ENCODE measurements around the gene RINT1. TPM values are rescaled to one million over a fixed set of nuclear protein-coding genes. Genes with fewer than 3 reads are reported as not detected.
A peak's percentile ranks its signal among the peaks of the same experiment; 100 is the strongest.

Gene RINT1
- total RNA-seq, 2 experiments from 2014 or later = 23.3 to 26.7 TPM

GRCh38 chr7:105559926-105560325 lies 27.9 kb downstream of the RINT1 start:
- ChIA-PET POLR2A (no interaction called here), CTCF (no interaction called here)
- no peaks in the 10 kb centered on the region for H3K9me3 Mint-ChIP-seq
- H3K4me3 Mint-ChIP-seq = no peak overlapping the region
- no peak for DNase-seq
- no peaks in the 10 kb centered on the region for H3K27me3 Mint-ChIP-seq
- H3K36me3 Mint-ChIP-seq = peaks cover 19% of the 10 kb centered on the region
- intact Hi-C loops (cut with micrococcal nuclease) = no loop called here
- H3K4me1 Mint-ChIP-seq (ENCODE audit: low read depth) = no peaks in the 10 kb centered on the region
- no peak overlapping the region for H3K27ac Mint-ChIP-seq

DNA sequence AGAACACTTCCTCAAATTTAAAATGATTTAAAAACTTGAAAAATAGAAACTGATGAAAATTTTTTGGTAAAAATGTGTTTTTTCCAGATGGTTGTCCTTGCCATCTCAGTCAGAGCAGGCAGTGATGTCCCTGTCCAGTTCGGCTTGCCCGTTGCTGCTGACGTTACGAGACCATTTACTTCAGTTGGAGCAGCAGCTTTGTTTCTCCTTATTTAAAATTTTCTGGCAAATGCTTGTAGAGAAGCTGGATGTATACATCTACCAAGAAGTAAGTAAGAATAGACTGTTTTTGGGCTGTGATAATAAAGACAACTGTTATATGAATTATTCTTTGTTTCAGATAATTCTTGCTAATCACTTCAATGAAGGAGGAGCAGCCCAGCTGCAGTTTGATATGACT lies 33.2 kb downstream of the RINT1 start:
- CTCF ChIA-PET = interaction anchor here (0.7 to 0.9 kb wide), 2 partner anchors 33 to 166 kb away, joined by 3 to 4 read pairs; partner anchors contain the start of gene RINT1

DNA sequence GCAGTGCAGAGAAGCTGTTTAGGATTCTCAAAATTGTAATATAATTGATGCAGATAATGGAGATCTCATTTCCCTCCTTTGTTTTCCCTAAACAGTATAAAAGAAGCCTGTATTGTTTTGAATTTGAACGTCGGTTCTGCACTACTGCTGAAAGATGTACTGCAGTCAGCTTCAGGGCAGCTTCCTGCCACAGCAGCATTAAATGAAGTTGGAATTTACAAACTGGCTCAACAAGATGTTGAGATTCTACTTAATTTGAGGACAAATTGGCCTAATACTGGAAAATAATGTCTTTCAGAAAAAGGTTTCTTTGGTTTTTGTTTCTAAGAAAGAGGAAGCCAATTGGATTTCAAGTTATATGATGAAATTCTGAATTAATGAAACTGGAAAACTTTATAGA lies 35.0 kb downstream of the RINT1 start:
- no peaks in the 10 kb centered on the region for H3K4me1 Mint-ChIP-seq (ENCODE audit: low read depth)
- H3K27me3 Mint-ChIP-seq = no peaks in the 10 kb centered on the region
- ChIA-PET CTCF (interaction anchor here (1.1 to 1.4 kb wide), 2 partner anchors 27 to 475 kb away, joined by 3 read pairs; no protein-coding TSS in a partner anchor), POLR2A (no interaction called here)
- no peak for DNase-seq
- no peaks in the 10 kb centered on the region for H3K9me3 Mint-ChIP-seq
- H3K4me3 Mint-ChIP-seq = no peak overlapping the region
- intact Hi-C loops (cut with micrococcal nuclease) = no loop called here
- H3K36me3 Mint-ChIP-seq = peaks cover 20% of the 10 kb centered on the region
- H3K27ac Mint-ChIP-seq = no peak overlapping the region

More for the DNA sequence above, 33.2 kb downstream of the RINT1 start:
- intact Hi-C loops (cut with micrococcal nuclease) = no loop called here
- H3K27me3 Mint-ChIP-seq = no peaks in the 10 kb centered on the region
- POLR2A ChIA-PET = no interaction called here
- no peak overlapping the region for H3K27ac Mint-ChIP-seq
- no peaks in the 10 kb centered on the region for H3K4me1 Mint-ChIP-seq (ENCODE audit: low read depth)
- H3K9me3 Mint-ChIP-seq = no peaks in the 10 kb centered on the region
- no peak for DNase-seq
- H3K4me3 Mint-ChIP-seq = no peak overlapping the region
- H3K36me3 Mint-ChIP-seq = peaks cover 21% of the 10 kb centered on the region

- Mint-ChIP-seq H3K36me3 (peaks cover 19% of the 10 kb centered on the region), H3K27ac (peak overlapping the region; percentile 18), H3K4me1 (ENCODE audit: low read depth) (no peaks in the 10 kb centered on the region), H3K4me3 (no peak overlapping the region), H3K27me3 (no peaks in the 10 kb centered on the region), H3K9me3 (no peaks in the 10 kb centered on the region)
- ChIA-PET CTCF (interaction anchor here (1.1 to 1.4 kb wide), 2 partner anchors 28 to 475 kb away, joined by 3 read pairs; no protein-coding TSS in a partner anchor), POLR2A (no interaction called here)
- intact Hi-C loops (cut with micrococcal nuclease) = no loop called here
- DNase-seq = no peak
These were observed 35.8 kb downstream of the RINT1 start for GRCh38 chr7:105567821-105568220.

- peaks cover 11% of the 10 kb centered on the region for H3K36me3 Mint-ChIP-seq
- ChIA-PET POLR2A (no interaction called here), CTCF (no interaction called here)
- no peaks in the 10 kb centered on the region for H3K27me3 Mint-ChIP-seq
- H3K4me3 Mint-ChIP-seq = no peak overlapping the region
- no peak for DNase-seq
- no peak overlapping the region for H3K27ac Mint-ChIP-seq
- intact Hi-C loops (cut with micrococcal nuclease) = no loop called here
- no peaks in the 10 kb centered on the region for H3K4me1 Mint-ChIP-seq (ENCODE audit: low read depth)
- H3K9me3 Mint-ChIP-seq = no peaks in the 10 kb centered on the region
These were observed 39.9 kb downstream of the RINT1 start for GRCh38 chr7:105571891-105572290.

- intact Hi-C loops (cut with micrococcal nuclease) = no loop called here
- Mint-ChIP-seq H3K4me3 (no peak overlapping the region), H3K27me3 (peaks cover 8% of the 10 kb centered on the region), H3K9me3 (no peaks in the 10 kb centered on the region), H3K27ac (peak overlapping the region; percentile 11), H3K4me1 (ENCODE audit: low read depth) (peaks cover 6% of the 10 kb centered on the region), H3K36me3 (peaks cover 1% of the 10 kb centered on the region)
- DNase-seq = no peak
- POLR2A ChIA-PET = no interaction called here
- CTCF ChIA-PET = no interaction called here
These were observed 45.2 kb downstream of the RINT1 start for GRCh38 chr7:105577251-105577650.

- no peak for DNase-seq
- Mint-ChIP-seq H3K4me1 (ENCODE audit: low read depth) (peaks cover 6% of the 10 kb centered on the region), H3K27me3 (peaks cover 9% of the 10 kb centered on the region), H3K36me3 (peaks cover 1% of the 10 kb centered on the region), H3K4me3 (no peak overlapping the region), H3K27ac (no peak overlapping the region), H3K9me3 (no peaks in the 10 kb centered on the region)
- ChIA-PET POLR2A (no interaction called here), CTCF (interaction anchor here (0.7 kb wide), 1 partner anchor 12 kb away, joined by 4 read pairs; no protein-coding TSS in a partner anchor)
- intact Hi-C loops (cut with micrococcal nuclease) = no loop called here
These were observed 46.5 kb downstream of the RINT1 start for GRCh38 chr7:105578496-105578895.

DNA sequence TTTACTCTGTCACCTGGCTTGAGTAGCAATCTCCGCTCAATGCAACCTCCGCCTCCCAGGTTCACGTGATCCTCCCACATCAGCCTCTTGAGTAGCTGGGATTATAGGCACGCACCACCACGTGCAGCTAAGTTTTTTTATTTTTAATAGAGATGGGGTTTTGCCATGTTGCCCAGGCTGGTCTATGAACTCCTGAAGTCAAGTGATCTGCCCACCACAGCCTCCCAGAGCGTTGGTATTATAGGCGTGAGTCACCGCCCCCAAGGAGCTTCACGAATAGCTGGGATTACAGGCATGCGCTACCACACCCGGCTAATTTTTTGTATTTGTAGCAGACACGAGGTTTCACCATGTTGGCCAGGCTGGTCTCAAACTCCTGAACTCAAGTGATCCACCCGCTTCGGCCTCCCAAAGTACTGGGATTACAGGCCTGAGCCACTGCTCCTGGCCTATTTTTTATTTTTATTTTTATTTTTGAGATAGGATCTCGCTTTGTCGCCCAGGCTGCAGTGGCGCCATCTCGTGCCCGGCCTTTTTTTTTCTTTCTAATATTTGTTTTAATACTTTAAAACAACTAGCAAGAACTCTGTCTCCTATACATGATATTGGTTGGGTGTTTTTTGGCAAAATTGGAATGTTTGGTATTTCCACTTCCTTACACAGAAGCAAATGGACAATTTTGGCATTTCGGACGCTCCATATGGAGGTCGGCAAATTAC lies 48.2 kb downstream of the RINT1 start:
- H3K4me3 Mint-ChIP-seq = no peak overlapping the region
- intact Hi-C loops (cut with micrococcal nuclease) = no loop called here

DNA sequence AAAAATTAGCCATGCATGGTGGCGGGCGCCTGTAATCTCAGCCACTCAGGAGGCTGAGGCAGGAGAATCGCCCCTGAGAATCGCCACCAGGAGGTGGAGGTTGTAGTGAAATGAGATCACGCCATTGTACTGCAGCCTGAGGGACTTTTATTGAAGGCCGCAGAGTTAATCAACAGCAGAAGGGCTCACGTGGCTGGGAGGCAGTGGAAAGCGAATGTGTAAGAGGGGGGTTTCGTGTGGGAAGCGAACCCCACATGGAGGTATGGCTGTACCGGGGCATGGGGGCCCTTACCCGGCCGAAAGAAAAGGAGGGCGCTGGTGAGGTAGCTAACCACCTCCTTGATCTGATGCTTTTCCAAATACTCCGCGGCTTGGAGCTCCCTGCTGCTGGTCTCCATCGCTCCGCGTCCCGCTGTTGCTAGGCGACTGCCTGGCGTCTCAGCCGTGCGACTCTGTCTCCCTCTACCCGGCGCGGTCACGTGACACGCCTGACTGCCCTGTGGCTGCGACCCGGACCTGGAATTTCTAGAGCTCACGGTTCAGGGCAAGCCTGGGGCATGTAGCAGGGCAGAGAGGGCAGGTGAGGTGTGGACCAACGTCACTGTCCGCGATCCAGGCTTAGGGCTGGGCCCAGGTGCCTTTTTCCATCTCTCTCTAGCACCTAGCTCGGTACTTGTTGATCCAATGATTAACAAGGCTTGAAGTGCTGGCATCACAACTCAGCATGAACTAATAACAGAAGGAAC lies 49.2 kb downstream of the RINT1 start, which contains the start of gene EFCAB10:
EFCAB10 (minus strand) TSS at position 428 of the 746 bp plus-strand sequence; CDS start at position 398, 30 bp downstream.
- CTCF ChIA-PET = interaction anchor here (1.0 kb wide), 1 partner anchor 9 kb away, joined by 5 read pairs; no protein-coding TSS in a partner anchor
- Mint-ChIP-seq H3K27ac (no peak within 1 kb of the TSS), H3K4me3 (peak within 1 kb of the TSS; percentile 57), H3K27me3 (peaks cover 9% of the 10 kb centered on the region), H3K36me3 (no peaks in the 10 kb centered on the region), H3K4me1 (ENCODE audit: low read depth) (peaks cover 6% of the 10 kb centered on the region), H3K9me3 (peaks cover 10% of the 10 kb centered on the region)
- peak; percentile 76 for DNase-seq
- intact Hi-C loops (cut with micrococcal nuclease) = no loop called here
- POLR2A ChIA-PET = no interaction called here

More for the DNA sequence above, 48.2 kb downstream of the RINT1 start:
- Mint-ChIP-seq H3K27me3 (peaks cover 9% of the 10 kb centered on the region), H3K4me1 (ENCODE audit: low read depth) (peaks cover 6% of the 10 kb centered on the region), H3K27ac (no peak overlapping the region), H3K9me3 (peaks cover 10% of the 10 kb centered on the region), H3K36me3 (no peaks in the 10 kb centered on the region)
- no peak for DNase-seq
- ChIA-PET CTCF (interaction anchor here (0.7 to 1.4 kb wide), 3 partner anchors 9 to 340 kb away, joined by 3 to 6 read pairs (median 3); no protein-coding TSS in a partner anchor), POLR2A (no interaction called here)

GRCh38 chr7:105583061-105583460 lies 51.1 kb downstream of the RINT1 start:
- intact Hi-C loops (cut with micrococcal nuclease) = no loop called here
- no peaks in the 10 kb centered on the region for H3K36me3 Mint-ChIP-seq
- H3K9me3 Mint-ChIP-seq = peaks cover 10% of the 10 kb centered on the region
- H3K4me3 Mint-ChIP-seq = no peak overlapping the region
- H3K27me3 Mint-ChIP-seq = peaks cover 9% of the 10 kb centered on the region
- H3K4me1 Mint-ChIP-seq (ENCODE audit: low read depth) = peaks cover 6% of the 10 kb centered on the region
- POLR2A ChIA-PET = no interaction called here
- CTCF ChIA-PET = no interaction called here
- DNase-seq = no peak
- no peak overlapping the region for H3K27ac Mint-ChIP-seq

DNA sequence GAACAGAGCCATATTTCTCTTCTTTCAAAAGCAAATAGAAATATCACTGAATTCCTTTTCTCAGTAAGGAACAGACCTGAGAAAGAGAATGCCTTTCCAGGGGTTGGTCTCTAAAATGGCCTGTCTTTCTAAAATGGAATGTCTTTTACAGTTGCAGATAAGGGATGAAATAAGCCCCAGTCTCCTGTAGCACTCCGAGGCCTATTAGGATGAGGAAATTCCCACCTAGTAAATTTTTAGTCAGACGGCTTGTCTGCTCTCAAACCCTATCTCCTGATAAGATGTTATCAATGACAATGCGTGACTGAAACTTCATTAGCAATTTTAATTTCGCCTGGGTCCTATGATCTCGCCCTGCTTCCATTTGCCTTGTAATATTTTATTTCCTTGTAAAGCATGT lies 52.2 kb downstream of the RINT1 start:
- ChIA-PET CTCF (no interaction called here), POLR2A (no interaction called here)
- no peak overlapping the region for H3K4me3 Mint-ChIP-seq
- no peak overlapping the region for H3K27ac Mint-ChIP-seq
- H3K9me3 Mint-ChIP-seq = peaks cover 10% of the 10 kb centered on the region
- H3K27me3 Mint-ChIP-seq = peaks cover 9% of the 10 kb centered on the region
- DNase-seq = no peak
- no peaks in the 10 kb centered on the region for H3K36me3 Mint-ChIP-seq
- intact Hi-C loops (cut with micrococcal nuclease) = no loop called here
- H3K4me1 Mint-ChIP-seq (ENCODE audit: low read depth) = peaks cover 7% of the 10 kb centered on the region

DNA sequence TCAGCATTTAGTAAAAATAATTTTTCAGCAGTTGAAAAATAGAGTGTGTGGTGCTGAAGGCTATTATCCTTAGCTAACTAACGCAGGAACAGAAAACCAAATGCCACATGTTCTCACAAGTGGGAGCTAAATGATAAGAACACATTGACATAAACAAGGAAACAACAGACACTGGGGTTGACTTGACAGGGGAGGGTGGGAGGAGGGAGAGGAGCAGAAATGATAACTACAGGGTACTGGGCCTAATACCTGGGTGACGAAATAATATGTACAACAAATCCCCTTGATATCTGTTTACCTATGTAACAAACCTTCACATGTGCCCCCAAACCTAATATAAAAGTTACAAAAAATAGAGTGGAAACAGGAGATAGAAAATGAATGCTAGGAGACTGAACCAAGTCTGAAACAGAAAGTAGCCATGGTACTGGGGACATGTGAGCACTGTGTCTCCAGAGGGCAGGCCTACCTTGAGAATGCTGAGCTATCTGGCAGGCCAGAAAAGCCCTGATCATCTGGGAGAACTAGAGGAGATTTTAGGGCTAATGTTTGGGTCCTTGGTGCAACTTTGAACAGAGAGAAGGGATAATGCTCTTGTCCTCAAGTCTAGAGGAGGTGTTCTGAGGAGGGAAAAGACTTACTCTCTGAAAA lies 54.0 kb downstream of the RINT1 start:
- ChIA-PET CTCF (no interaction called here), POLR2A (no interaction called here)
- Mint-ChIP-seq H3K27ac (no peak overlapping the region), H3K4me3 (no peak overlapping the region), H3K9me3 (peaks cover 10% of the 10 kb centered on the region), H3K4me1 (ENCODE audit: low read depth) (peaks cover 11% of the 10 kb centered on the region), H3K36me3 (no peaks in the 10 kb centered on the region), H3K27me3 (peaks cover 8% of the 10 kb centered on the region)
- intact Hi-C loops (cut with micrococcal nuclease) = loop anchor here (5.0 kb wide), 1 partner anchor 434 kb away; no protein-coding TSS in a partner anchor
- DNase-seq = no peak

Measured in activated CD4-positive, alpha-beta memory T cell treated with anti-CD3 and anti-CD28 coated beads for 36 hours (primary cell).